Nephron progenitor cell (in vitro differentiated cells): ENCODE measurements around the gene BDKRB2.
A peak's percentile ranks its signal among the peaks of the same experiment; 100 is the strongest.

Experiments
- DNase-seq: peaks from one replicate; pipeline ENCODE4 v3.0.0; 2021
- H3K27ac Mint-ChIP-seq: 2 replicates; pipeline ENCODE4 v1.8.0; 2021; ENCODE audit warnings: mild to moderate bottlenecking, moderate library complexity, mixed read lengths
- H3K27me3 Mint-ChIP-seq: 2 replicates; pipeline ENCODE4 v1.8.0; 2021; ENCODE audit warnings: mild to moderate bottlenecking, low read depth, mixed read lengths; ENCODE audit not compliant: poor library complexity
- H3K36me3 Mint-ChIP-seq: 2 replicates; pipeline ENCODE4 v1.8.0; 2021; ENCODE audit warnings: low read depth, mixed read lengths
- H3K4me1 Mint-ChIP-seq: 2 replicates; pipeline ENCODE4 v1.8.0; 2021; ENCODE audit warnings: mixed read lengths
- H3K4me3 Mint-ChIP-seq: 2 replicates; pipeline ENCODE4 v1.8.0; 2021; ENCODE audit warnings: mild to moderate bottlenecking, moderate library complexity, mixed read lengths
- H3K9me3 Mint-ChIP-seq: 2 replicates; pipeline ENCODE4 v1.8.0; 2021; ENCODE audit warnings: mild to moderate bottlenecking, moderate library complexity, mixed read lengths
- CTCF ChIP-seq: fragments of 200-600 bp; sonication (generic); IDR thresholded peaks from 2 replicates; pipeline ENCODE4 v1.5.0; 2021; ENCODE audit warnings: antibody characterized with exemption

Gene BDKRB2

GRCh38 chr14:96204151-96205058 is at the start of gene BDKRB2:
TSS of gene BDKRB2 (plus strand) at chr14:96204839. CDS start at chr14:96237108, 32,269 bp downstream.
- no peaks in the 10 kb centered on the region for H3K9me3 Mint-ChIP-seq
- peaks cover 24% of the 10 kb centered on the region for H3K4me1 Mint-ChIP-seq
- peak; percentile 79 for DNase-seq
- no peaks in the 10 kb centered on the region for H3K36me3 Mint-ChIP-seq
- H3K4me3 Mint-ChIP-seq = peak within 1 kb of the TSS; percentile 73
- TF ChIP-seq CTCF = no peak
- H3K27me3 Mint-ChIP-seq = peaks cover 35% of the 10 kb centered on the region
- H3K27ac Mint-ChIP-seq = no peak within 1 kb of the TSS

GRCh38 chr14:96154900-96155299 is 49.7 kb upstream of the BDKRB2 start:
- H3K36me3 Mint-ChIP-seq = no peaks in the 10 kb centered on the region
- H3K27ac Mint-ChIP-seq = no peak overlapping the region
- H3K9me3 Mint-ChIP-seq = no peaks in the 10 kb centered on the region
- TF ChIP-seq CTCF = no peak
- DNase-seq = no peak
- peaks cover 15% of the 10 kb centered on the region for H3K27me3 Mint-ChIP-seq
- H3K4me1 Mint-ChIP-seq = no peaks in the 10 kb centered on the region
- no peak overlapping the region for H3K4me3 Mint-ChIP-seq

GRCh38 chr14:96156804-96157760 is 47.6 kb upstream of the BDKRB2 start:
- no peak for TF ChIP-seq CTCF
- H3K27me3 Mint-ChIP-seq = peaks cover 15% of the 10 kb centered on the region
- H3K4me3 Mint-ChIP-seq = no peak overlapping the region
- no peaks in the 10 kb centered on the region for H3K9me3 Mint-ChIP-seq
- H3K4me1 Mint-ChIP-seq = no peaks in the 10 kb centered on the region
- H3K36me3 Mint-ChIP-seq = no peaks in the 10 kb centered on the region
- DNase-seq = no peak
- peak overlapping the region; percentile 59 for H3K27ac Mint-ChIP-seq

GRCh38 chr14:96158735-96159134 is 45.9 kb upstream of the BDKRB2 start:
- Mint-ChIP-seq H3K27me3 (peaks cover 23% of the 10 kb centered on the region), H3K27ac (no peak overlapping the region), H3K36me3 (no peaks in the 10 kb centered on the region), H3K4me3 (no peak overlapping the region), H3K4me1 (no peaks in the 10 kb centered on the region), H3K9me3 (no peaks in the 10 kb centered on the region)
- no peak for DNase-seq
- no peak for TF ChIP-seq CTCF

GRCh38 chr14:96160076-96160912 is 44.3 kb upstream of the BDKRB2 start:
- Mint-ChIP-seq H3K27me3 (peaks cover 23% of the 10 kb centered on the region), H3K4me3 (no peak overlapping the region), H3K4me1 (peaks cover 4% of the 10 kb centered on the region), H3K9me3 (no peaks in the 10 kb centered on the region), H3K27ac (no peak overlapping the region), H3K36me3 (no peaks in the 10 kb centered on the region)
- DNase-seq = no peak
- TF ChIP-seq CTCF = no peak
